Fibroblast of skin of abdomen (primary cell): ENCODE measurements around the gene SOX11.

Source experiments
- DNase-seq: peaks from one replicate; pipeline ENCODE4 v3.0.0-alpha.2; 2013

The SOX11 gene

DNA sequence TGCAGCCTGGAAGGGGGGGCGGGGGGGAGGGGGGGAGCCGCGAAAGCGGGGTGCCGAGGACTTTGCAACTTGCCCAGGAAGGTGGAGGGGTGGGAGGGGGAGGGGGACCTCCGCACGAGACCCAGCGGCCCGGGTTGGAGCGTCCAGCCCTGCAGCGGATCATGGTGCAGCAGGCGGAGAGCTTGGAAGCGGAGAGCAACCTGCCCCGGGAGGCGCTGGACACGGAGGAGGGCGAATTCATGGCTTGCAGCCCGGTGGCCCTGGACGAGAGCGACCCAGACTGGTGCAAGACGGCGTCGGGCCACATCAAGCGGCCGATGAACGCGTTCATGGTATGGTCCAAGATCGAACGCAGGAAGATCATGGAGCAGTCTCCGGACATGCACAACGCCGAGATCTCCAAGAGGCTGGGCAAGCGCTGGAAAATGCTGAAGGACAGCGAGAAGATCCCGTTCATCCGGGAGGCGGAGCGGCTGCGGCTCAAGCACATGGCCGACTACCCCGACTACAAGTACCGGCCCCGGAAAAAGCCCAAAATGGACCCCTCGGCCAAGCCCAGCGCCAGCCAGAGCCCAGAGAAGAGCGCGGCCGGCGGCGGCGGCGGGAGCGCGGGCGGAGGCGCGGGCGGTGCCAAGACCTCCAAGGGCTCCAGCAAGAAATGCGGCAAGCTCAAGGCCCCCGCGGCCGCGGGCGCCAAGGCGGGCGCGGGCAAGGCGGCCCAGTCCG lies 540 bp downstream of the SOX11 start:
- peak; percentile 47 for DNase-seq

DNA sequence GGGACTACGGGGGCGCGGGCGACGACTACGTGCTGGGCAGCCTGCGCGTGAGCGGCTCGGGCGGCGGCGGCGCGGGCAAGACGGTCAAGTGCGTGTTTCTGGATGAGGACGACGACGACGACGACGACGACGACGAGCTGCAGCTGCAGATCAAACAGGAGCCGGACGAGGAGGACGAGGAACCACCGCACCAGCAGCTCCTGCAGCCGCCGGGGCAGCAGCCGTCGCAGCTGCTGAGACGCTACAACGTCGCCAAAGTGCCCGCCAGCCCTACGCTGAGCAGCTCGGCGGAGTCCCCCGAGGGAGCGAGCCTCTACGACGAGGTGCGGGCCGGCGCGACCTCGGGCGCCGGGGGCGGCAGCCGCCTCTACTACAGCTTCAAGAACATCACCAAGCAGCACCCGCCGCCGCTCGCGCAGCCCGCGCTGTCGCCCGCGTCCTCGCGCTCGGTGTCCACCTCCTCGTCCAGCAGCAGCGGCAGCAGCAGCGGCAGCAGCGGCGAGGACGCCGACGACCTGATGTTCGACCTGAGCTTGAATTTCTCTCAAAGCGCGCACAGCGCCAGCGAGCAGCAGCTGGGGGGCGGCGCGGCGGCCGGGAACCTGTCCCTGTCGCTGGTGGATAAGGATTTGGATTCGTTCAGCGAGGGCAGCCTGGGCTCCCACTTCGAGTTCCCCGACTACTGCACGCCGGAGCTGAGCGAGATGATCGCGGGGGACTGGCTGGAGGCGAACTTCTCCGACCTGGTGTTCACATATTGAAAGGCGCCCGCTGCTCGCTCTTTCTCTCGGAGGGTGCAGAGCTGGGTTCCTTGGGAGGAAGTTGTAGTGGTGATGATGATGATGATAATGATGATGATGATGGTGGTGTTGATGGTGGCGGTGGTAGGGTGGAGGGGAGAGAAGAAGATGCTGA lies 1.4 kb downstream of the SOX11 start:
- peak; percentile 24 for DNase-seq

DNA sequence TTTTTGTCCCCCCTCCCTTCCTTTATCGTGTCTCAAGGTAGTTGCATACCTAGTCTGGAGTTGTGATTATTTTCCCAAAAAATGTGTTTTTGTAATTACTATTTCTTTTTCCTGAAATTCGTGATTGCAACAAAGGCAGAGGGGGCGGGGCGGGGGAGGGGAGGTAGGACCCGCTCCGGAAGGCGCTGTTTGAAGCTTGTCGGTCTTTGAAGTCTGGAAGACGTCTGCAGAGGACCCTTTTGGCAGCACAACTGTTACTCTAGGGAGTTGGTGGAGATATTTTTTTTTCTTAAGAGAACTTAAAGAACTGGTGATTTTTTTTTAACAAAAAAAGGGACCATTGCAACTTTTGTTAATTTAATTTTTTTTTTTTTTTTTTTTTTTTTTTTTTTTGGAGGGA lies 2.1 kb downstream of the SOX11 start:
- DNase-seq: peak; percentile 48

DNA sequence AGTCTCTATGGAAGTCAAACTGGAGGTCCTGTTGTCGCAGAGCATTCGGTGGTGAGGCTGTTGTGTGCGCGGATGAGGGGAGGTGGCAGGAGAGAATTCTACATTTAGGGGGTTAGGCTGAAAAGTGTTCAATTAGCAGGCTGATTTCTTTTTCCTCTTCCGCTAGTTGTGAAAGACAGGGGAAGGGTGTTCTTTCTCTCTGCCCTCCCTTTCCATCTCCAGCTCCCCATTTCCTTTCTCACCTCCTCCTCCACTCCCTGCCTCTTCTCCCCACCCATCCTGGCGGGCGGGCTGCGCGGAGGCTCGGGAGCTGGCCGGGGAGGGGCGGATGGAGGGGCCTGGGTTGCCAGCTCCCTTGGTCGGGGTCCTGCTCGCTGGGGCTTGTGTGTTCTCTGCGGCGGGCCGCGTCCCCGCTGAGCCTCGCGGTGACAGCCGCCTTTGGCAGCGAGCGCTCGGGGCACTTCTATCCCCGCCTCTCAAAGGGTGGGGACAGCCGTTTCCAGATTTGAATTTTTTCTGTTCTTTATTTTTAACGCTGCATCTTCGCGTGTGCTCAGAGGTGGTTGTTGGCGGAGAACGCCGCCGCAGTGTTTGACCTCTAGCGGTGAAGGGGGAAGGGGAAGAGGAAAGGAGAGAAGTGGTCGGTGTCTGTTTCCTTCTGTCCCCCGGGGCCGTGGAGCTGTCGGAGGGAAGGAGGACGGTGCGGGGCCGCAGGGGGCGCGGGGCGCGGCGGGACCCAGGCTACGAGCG lies 3.6 kb downstream of the SOX11 start:
- peak; percentile 57 for DNase-seq

DNA sequence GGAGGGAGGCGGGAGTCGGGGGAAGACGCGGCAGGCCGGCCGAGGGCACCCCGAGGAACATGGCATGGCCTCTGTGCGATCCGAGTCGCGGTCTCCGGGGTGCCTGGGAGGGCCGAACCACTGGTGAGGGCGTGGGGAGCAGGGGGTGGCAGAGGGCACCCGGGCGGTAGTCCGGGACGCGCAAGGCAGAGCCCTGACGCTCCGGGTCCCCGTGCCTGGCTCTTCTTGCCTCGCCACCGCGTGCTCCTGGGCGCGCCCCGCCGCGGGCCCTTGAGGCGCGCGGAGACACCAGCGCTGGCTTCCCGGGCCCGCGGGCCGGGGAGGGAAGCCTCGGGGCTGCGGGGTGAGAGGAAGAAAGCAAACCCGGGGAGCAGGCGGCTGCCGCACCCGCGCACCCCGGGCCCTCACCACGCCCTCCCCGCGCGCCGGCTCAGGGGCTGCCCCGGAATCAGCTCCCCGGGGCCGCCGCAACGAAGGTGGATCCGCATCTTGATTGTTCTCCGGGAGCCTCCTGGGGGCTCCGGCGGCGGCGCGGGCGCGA lies 4.3 kb downstream of the SOX11 start:
- peak; percentile 43 for DNase-seq

DNA sequence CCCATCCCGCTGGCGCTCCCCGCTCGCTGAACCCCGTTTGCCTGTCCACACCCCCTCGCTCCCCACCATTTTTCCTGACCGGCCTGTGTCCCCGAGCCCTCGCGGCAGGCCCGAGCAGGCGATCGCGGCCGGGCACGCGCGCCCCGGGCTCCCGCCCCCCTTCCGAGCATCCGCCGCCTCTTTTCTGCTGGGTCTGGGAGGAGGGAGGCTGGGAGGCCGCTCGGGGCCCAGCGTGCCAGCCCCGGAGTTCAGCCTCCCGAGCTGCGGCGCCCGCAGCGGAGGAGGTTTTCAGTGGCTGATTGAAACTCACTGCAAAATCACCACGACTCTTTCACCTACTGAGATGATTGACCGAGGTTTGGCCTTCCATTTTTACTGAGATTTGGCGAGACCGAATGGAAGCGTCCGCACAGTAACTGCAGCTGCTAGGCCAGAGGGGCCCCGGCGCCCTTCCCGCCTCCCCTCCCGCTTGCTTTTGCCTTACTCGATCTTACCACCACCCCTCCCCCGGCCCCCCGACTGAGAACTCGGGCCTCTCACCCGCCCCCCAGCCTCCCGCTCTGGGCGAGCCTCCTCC lies 4.8 kb downstream of the SOX11 start:
- peak; percentile 61 for DNase-seq

DNA sequence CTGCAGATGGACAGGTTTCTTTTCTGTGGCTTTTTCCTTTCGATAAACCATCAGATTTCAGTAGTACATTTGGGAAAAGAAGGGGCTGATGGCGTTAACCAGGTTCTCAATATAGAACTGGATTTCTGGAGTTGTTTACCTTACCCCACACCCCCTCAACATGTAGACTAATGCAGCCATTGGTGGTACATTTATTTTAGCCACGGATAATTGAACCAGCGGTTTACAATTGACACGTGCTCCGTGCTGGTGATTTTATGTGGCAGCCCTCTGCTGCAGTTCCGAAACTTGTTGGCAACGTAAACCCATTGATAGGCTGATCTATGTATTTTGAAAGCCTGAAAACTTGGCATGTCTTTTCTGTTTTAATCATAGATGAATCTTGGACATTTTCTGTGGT lies 5.4 kb downstream of the SOX11 start:
- DNase-seq: no peak

- no peak for DNase-seq
Observed at GRCh38 chr2:5698134-5698533, 6.0 kb downstream of the SOX11 start.

DNA sequence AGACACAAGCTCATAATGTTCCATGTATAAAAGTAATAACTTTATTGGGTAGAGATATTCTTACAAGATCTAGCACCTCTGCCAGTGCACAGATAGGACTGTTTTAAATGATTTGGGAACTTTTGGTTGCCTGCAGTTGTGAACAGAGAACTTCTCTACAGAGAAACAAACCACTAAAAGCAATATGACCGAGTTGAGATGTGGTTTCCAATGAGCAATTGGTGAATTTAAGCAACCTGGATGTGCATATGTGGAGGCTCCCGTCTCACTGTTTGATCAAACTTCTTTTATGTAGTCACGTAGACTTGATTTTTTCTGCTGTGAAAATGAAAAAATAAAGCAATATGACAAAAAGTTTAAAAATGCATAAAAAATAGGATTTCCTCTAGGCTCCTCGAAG lies 7.8 kb downstream of the SOX11 start:
- no peak for DNase-seq

GRCh38 chr2:5700551-5700950 lies 8.4 kb downstream of the SOX11 start:
- no peak for DNase-seq

- peak; percentile 68 for DNase-seq
Observed at GRCh38 chr2:5701266-5701665, 9.1 kb downstream of the SOX11 start.

DNA sequence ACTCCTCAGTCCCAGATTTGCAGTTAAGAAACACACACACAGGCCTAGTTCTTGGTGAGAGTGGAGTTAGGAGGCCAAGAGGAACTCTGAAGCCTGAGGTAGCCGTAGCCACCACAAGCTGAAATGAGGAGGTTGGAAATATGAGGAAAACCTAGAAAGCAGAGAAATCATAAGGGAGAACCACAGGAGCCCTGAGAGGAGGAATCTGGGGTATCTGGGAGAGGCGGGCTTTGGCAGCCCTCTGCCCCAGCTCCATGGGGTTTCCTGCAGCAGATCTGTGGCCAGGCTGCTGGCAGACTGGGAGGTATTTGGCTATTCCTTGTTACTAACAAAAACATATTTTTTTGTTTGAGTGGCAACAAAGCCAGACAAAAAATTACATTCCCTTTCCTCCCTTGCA lies 11.0 kb downstream of the SOX11 start:
- no peak for DNase-seq

GRCh38 chr2:5705490-5705889 lies 13.3 kb downstream of the SOX11 start:
- no peak for DNase-seq

DNA sequence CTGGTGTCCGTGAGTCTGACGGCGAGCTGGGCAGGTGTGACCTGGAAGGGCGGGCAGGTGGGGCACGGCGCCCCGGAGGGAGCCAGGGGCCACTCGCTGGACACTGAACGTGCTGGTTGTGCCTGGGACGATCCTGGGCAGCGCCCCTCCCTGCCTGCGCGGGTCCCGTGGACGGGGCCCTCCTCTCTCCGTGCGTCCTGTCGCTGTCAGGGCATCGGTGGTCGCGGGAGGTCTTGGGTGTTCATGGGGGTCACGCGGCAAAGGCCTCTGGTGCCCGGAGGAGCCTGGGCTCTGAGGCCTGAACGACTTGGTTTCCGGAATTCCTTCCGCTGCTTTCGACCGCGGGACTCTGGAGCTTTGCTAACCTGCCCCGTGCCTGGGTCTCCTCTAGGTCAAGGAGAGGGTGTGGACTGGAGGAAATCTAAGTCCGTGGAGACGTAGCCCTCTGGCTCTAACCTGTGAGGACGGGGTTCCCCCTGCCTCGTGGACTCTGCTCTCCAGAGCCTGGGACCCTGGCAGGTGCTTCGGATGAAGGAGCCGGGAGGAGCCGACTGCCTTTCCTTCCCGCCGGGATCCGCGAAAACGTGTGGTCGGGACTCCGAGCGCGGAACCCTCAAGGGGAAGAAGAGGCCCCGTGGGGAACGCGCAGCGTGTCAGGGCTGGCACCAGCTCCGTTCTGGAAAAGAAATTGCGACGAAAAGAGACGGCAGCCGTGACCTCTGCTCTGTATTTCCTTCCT lies 14.7 kb downstream of the SOX11 start:
- DNase-seq: no peak

GRCh38 chr2:5710615-5711014 lies 18.4 kb downstream of the SOX11 start:
- DNase-seq: no peak

DNA sequence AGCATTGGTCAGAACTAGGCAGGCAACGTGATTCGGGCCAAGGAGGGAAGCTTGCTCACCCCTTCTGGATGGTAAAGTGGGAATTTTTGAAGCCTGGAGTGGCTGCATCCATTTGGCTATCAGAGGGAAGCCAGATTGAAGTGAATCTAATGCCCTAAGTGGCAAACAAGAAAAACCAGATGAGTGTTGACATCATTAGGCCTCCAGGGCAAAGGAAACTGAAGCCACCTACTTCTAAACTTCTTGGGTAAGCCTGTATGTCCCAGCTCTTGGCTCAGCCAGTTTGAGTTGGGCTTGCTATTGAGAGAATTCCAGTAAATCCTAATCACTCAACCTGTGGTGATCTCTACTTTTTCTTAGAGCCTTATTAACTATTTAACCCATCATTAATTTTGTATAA lies 20.9 kb downstream of the SOX11 start:
- no peak for DNase-seq

GRCh38 chr2:5719629-5720334 lies 27.6 kb downstream of the SOX11 start:
- DNase-seq: no peak

DNA sequence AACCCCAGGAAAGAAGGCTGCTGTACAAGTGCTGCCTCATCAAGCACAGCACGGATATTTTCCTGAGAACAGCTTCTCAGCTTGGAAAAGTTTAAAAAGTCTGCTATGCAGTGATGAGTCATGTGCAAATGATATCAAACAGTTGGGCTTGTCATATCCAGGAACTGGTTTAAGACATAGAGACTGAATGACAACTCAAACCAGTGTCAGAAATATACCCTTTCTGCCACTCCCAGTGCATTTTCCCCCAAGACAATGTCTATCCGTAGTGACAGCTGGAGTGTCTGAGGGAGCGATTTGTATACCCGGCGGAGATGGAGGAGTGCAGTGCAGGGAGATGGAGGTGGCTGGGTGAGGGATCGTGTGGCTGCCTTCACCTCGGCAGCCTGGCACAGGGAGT lies 28.2 kb downstream of the SOX11 start:
- peak; percentile 61 for DNase-seq

- DNase-seq: no peak
Observed at GRCh38 chr2:5722236-5722635, 30.1 kb downstream of the SOX11 start.

- no peak for DNase-seq
Observed at GRCh38 chr2:5723791-5724735, 31.9 kb downstream of the SOX11 start.
